ENCODE measurements around the gene TCAF1. TPM values are rescaled to one million over a fixed set of nuclear protein-coding genes. Genes with fewer than 3 reads are reported as not detected.

TCAF1 gene
- total RNA-seq, 2 donors from 2014 or later: 28.4 to 28.6 TPM

GRCh38 chr7:143910473-143911248, 8.7 kb upstream of the TCAF1 start:
- Histone ChIP-seq H3K4me3 (no peak overlapping the region), H3K27me3 (replicated peaks; ENCODE audit: insufficient read depth) (no peaks in the 10 kb centered on the region), H3K36me3 (no peaks in the 10 kb centered on the region), H3K27ac (no peak overlapping the region), H3K9me3 (no peaks in the 10 kb centered on the region), H3K4me1 (ENCODE audit: control insufficient read depth in 1 of 2, low read depth in 2 of 2) (peaks cover 3 to 4% of the 10 kb centered on the region in 2 donors)
- ATAC-seq (ENCODE audit: insufficient number of reproducible peaks, low FRiP score, low read depth): no peak
- TF ChIP-seq CTCF (IDR thresholded peaks at IDR 0.05): no peak
- no peak for DNase-seq (ENCODE audit: low spot score)

- Histone ChIP-seq H3K27ac (no peak overlapping the region), H3K27me3 (replicated peaks; ENCODE audit: insufficient read depth) (no peaks in the 10 kb centered on the region), H3K4me1 (ENCODE audit: control insufficient read depth in 1 of 2, low read depth in 2 of 2) (peaks cover 3 to 4% of the 10 kb centered on the region in 2 donors), H3K9me3 (no peaks in the 10 kb centered on the region), H3K36me3 (no peaks in the 10 kb centered on the region), H3K4me3 (no peak overlapping the region)
- TF ChIP-seq CTCF (IDR thresholded peaks at IDR 0.05): no peak
- ATAC-seq (ENCODE audit: insufficient number of reproducible peaks, low FRiP score, low read depth) (no peak), DNase-seq (ENCODE audit: low spot score) (no peak)
These were observed 7.9 kb upstream of the TCAF1 start for GRCh38 chr7:143909863-143910262.

GRCh38 chr7:143908120-143908519, 6.1 kb upstream of the TCAF1 start:
- H3K4me3 ChIP-seq: no peak overlapping the region
- H3K27ac ChIP-seq: no peak overlapping the region
- H3K27me3 ChIP-seq (replicated peaks; ENCODE audit: insufficient read depth): no peaks in the 10 kb centered on the region
- ATAC-seq (ENCODE audit: insufficient number of reproducible peaks, low FRiP score, low read depth) (no peak), DNase-seq (ENCODE audit: low spot score) (no peak)
- H3K36me3 ChIP-seq: no peaks in the 10 kb centered on the region
- H3K9me3 ChIP-seq: no peaks in the 10 kb centered on the region
- no peak for TF ChIP-seq CTCF (IDR thresholded peaks at IDR 0.05)
- H3K4me1 ChIP-seq (ENCODE audit: control insufficient read depth in 1 of 2, low read depth in 2 of 2): peaks cover 3 to 4% of the 10 kb centered on the region in 2 donors

- Histone ChIP-seq H3K4me3 (no peak overlapping the region), H3K9me3 (no peaks in the 10 kb centered on the region), H3K36me3 (no peaks in the 10 kb centered on the region), H3K27ac (no peak overlapping the region), H3K27me3 (replicated peaks; ENCODE audit: insufficient read depth) (no peaks in the 10 kb centered on the region), H3K4me1 (ENCODE audit: control insufficient read depth in 1 of 2, low read depth in 2 of 2) (peaks cover 3 to 4% of the 10 kb centered on the region in 2 donors)
- ATAC-seq (ENCODE audit: insufficient number of reproducible peaks, low FRiP score, low read depth) (no peak), DNase-seq (ENCODE audit: low spot score) (no peak)
- no peak for TF ChIP-seq CTCF (IDR thresholded peaks at IDR 0.05)
These were observed 4.9 kb upstream of the TCAF1 start for GRCh38 chr7:143906895-143907294.

GRCh38 chr7:143906151-143906550, 4.2 kb upstream of the TCAF1 start:
- H3K4me1 ChIP-seq (ENCODE audit: control insufficient read depth in 1 of 2, low read depth in 2 of 2): peaks cover 3 to 4% of the 10 kb centered on the region in 2 donors
- no peak for DNase-seq (ENCODE audit: low spot score)
- ATAC-seq (ENCODE audit: insufficient number of reproducible peaks, low FRiP score, low read depth): no peak
- H3K4me3 ChIP-seq: no peak overlapping the region
- TF ChIP-seq CTCF (IDR thresholded peaks at IDR 0.05): no peak
- no peaks in the 10 kb centered on the region for H3K9me3 ChIP-seq
- H3K27ac ChIP-seq: no peak overlapping the region
- no peaks in the 10 kb centered on the region for H3K36me3 ChIP-seq
- no peaks in the 10 kb centered on the region for H3K27me3 ChIP-seq (replicated peaks; ENCODE audit: insufficient read depth)

Data from thoracic aorta (tissue), 2 donors.